LHCN-M2 (cell line): ENCODE measurements around the gene STX3. TPM values are rescaled to one million over a fixed set of nuclear protein-coding genes. Genes with fewer than 3 reads are reported as not detected.
"Not testable (repeated sequence)": the region's sequence is repeated elsewhere in the genome, so short reads cannot be mapped to it uniquely, and the experiment has no call there.

Experiments
- DNase-seq: peaks from one replicate; pipeline ENCODE4 v3.0.0-alpha.2; 2012; ENCODE audit warnings: low read depth
- total RNA-seq: library from RNA; depleted of rRNA; stranded (reverse); fragments of >200 nt; gene quantifications from 2 replicates; pipeline ENCODE4 v1.2.3, GENCODE V29; 2014

The STX3 gene
- total RNA-seq, 1 experiment from 2014 or later = 16.9 TPM

DNA sequence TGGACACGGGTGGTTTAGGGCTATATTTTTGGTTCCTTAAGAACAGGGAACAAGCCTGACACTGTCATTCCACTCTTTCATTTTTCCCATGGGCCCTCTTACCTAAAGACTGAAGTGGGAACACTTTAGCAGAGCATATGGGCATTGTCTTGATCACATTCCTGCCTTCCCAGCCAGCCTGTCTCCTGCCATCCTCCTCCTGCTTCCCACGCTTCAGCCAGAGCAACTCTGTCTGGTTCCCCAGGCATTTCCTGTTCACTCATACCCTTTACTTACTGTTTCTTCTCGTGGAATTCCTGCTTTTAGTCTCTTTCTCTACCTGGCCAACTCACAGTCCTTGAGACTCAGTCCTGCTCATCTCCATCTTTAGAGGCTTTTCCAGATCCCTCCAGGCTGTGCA lies 32.6 kb downstream of the STX3 start:
- DNase-seq = peak; percentile 17

DNA sequence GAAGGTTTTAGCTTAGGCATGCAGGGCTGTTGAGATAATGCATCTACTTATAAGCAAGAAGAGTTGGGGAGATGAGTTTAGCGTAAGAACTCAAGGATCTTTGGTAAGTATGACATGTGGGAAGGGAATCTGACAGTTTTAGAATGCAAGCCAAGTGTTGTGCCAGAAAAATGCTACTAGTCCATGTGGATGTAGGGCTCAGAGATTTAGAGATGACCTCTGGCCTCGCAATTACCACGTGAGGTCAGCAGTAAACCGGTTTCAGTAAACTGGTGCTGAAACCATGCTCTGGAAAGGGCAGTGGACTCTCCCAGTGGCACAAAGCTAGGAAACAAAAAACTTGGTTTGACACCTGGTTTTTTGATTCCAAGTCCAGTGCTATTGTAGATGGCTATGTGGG lies 36.5 kb downstream of the STX3 start:
- no peak for DNase-seq

- DNase-seq = no peak
Measured at GRCh38 chr11:59792507-59792906, 37.3 kb downstream of the STX3 start.

DNA sequence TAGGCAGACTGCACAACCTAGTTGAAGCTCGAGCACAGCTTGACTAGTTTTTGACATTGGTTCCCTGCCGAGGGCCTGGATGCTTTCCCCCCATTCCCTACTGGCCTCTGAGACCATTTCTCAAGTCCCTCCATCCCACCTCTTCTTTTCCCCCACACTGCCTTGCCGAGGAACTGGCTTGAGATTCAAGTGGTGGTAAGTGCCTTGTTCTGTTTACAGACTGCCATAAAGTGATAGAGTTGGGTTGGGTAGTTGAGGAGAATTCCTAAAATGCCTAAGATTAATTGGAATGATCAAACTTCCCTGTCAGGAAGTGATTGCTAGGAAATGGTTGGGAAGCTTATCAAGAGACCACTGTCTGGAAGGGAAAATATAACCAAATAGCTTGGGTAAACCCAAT lies 39.2 kb downstream of the STX3 start:
- no peak for DNase-seq

DNA sequence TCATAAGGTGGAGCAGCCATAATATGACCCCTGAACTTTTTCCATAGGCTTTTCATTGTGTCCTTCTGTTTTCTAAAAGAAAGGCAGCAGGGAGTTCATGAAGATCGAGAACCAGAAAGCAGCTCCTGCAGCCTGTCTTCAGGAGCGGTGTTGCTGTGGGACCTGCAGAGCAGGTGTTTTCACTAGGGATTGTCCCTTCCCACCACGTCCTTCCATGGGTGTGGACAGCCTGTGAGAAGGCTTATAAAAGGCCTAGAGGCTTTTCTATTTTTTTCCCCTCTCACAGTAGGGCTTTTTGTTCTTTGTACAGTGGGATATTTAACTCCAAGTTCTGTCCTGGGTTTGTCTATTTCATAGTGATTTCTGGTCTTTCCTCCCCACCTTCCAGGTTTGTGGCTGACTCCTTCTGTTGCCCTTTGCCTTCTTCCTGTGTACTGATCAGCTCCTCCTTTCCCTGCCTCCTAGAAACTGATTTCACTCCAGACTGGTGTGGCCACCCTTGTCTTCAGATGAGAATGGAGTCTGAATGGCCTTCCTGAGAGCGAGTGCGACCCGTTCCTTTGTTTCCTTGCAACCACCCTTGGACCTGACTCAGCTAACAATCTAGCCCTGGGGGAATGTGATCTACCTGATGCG lies 45.3 kb downstream of the STX3 start:
- no peak for DNase-seq

DNA sequence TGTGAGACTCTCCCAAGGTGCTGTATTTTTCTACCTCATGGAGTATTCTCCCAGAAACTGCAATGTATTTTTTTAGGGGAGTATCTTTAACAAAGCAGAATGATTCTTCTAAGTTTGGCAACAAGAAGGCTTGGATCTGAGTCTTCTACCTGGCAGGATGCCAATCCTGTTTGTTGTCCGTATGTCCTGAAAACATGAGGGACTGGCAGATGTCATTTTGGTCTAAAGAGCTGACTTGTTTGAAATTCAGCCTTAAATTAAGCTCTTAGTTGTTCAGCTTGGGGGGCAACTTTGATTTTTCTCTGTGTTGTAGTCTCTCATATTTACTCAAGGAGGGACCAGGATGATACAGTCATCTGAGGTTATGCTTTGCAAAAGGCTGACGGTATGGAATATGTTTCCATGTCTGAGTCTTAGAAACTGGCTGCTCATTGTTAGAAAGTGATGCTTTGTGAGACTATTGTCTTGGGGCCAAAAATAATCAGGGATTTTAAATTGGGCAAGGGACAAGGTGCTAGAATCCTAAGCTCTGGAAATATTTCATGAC lies 46.1 kb downstream of the STX3 start:
- no peak for DNase-seq

- DNase-seq = peak; percentile 29
Measured at GRCh38 chr11:59801981-59802638, 46.9 kb downstream of the STX3 start.

DNA sequence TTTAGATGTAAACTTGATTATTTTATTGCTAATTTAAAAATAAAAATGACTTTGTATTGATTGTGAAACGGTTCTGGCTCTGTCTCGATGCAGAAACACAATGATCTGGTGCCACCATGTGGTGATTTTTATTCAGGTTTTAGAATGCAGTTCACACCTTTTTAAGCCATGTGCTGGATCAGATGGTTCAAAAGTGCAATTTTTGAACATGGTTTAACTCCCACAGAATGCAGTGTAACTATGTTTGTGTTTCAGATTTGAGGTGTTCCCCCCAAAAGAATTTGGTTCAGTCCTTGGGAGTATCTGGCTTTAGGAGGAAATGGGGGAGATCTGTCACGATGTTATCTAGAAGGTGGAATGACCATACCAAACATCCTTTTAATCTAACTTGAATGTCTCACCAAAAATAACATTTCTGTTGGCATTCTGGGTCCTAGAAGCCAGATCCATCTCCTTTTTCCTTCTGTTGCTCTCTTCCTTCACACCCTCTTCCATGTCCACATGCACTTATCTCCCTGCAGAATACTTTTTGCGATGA lies 47.5 kb downstream of the STX3 start:
- peak; percentile 41 for DNase-seq

DNA sequence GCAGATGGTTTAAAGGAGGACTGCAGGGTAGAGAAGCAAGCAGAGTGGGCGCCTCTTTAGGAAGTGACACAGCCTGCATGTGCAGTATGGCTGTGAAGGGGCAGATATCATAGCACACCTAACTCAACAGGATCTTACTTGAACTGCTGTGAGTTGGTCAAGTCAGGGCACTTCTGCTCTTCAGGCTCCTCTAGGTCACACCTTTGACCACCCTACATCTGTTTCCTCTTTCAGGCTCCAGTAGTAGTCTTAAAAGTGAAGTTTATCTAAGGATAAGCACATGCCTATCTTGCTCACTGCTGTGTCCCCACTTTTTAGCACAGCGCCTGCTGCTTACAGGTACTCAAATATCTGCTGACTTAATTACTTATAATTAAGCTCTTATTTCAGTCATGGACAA lies 48.9 kb downstream of the STX3 start:
- no peak for DNase-seq

- DNase-seq = no peak
Measured at GRCh38 chr11:59807047-59807610, 52.0 kb downstream of the STX3 start.

DNA sequence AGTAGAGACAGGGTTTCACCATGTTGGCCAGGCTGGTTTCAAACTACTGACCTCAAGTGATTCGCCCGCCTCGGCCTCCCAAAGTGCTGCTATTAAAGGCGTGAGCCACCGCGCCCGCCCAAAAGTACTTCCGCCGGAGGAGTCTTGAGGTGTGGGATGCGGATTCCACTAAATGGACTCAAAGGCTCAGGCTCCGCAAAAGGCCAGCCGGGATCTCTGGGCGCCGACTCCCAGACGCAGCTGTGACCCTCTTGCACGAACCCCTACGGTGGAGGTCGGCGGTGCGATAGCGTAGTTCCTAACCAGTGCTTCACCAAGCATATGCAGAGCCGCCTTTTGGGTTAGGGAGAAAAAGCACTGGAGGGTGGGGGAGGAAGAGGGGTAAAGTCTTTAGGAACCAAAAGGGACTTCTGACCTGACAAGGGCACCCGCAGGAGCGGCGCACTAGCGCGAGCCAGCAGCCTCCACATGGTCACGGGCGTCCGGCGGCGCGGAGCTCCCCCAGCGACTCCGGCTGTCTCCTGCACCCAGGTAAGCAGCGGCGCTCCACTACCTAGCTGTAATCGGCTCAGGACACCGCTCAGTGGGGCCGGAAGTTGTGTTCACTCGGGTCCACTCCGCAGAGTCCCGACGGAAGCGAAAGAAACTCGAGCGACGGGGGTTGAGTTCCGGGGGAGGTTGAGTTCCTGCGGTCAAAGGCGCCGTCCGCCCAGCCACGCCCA lies 55.2 kb downstream of the STX3 start, which contains the start of gene MRPL16:
Gene MRPL16, minus strand, starts transcription at position 590 of the 722 bp plus-strand sequence. Its CDS starts 120 bp downstream, at position 470.
- DNase-seq = peak; percentile 82

DNA sequence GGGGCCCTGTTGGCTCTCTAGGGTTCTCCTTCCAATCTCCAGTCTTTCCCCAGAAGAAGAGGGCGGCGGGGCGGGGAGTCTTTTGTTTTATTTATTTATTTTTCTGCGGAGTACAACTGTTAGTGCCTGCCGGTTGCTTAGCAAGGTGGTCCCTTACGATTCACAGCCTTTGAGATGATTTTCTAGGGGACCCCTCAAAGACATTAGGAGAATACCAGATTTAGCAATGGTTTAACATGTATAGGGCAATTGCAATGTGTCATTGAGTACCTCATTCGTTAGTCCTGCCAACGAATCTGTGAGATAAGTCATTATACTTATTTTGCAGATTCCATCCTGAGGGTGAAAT lies 55.7 kb downstream of the STX3 start:
- DNase-seq = no peak

GRCh38 chr11:59812220-59812619 lies 57.0 kb downstream of the STX3 start:
- no peak for DNase-seq

- no peak for DNase-seq
Measured at GRCh38 chr11:59813364-59813763, 58.2 kb downstream of the STX3 start.

DNA sequence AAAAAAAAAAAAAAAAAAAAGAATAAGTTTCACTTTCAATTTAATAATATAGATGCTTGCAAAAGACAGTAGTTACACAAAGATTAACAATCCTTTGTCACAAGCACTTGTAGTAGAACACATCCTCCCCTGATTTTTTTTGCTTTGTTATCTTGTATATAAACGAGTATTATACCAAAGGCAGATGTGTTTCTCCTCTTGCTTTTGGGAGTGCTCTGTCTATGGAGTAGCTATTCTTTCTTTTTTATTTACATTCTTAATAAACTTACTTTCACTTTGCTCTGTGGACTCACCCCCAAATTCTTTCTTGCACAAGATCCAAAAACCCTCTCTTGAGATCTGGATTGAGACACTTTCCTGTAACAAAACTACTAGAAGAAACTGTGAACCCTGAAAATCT lies 58.8 kb downstream of the STX3 start:
- DNase-seq = no peak

- no peak for DNase-seq
Measured at GRCh38 chr11:59815754-59816153, 60.6 kb downstream of the STX3 start.

- DNase-seq = not testable (repeated sequence)
Measured at GRCh38 chr11:59816434-59816833, 61.3 kb downstream of the STX3 start.

- no peak for DNase-seq
Measured at GRCh38 chr11:59818572-59818971, 63.4 kb downstream of the STX3 start.

GRCh38 chr11:59822989-59823566 lies 67.9 kb downstream of the STX3 start:
- peak; percentile 57 for DNase-seq

- no peak for DNase-seq
Measured at GRCh38 chr11:59829358-59829757, 74.2 kb downstream of the STX3 start.

GRCh38 chr11:59833602-59834001 lies 78.4 kb downstream of the STX3 start:
- DNase-seq = no peak

DNA sequence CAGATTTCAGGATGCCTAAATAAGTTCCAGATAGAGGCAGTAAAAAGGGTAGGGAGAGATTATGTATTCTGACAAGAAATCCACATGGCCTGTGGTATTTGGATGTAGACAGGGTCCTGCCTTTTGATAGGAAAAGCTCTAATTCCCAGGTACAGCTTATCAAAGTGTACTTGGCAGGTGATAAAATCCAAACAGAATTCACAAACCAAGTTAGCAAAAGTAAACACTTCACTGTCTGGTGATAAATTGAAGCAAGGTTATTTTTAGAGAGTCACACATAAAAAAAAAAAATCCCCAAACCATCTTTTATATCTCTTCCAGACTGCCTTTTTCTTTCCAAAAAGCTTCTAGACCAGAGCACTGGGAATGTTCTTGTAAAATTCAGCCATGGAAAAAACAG lies 84.4 kb downstream of the STX3 start:
- DNase-seq = no peak
